K562 (cell line): ENCODE measurements around the gene YAF2. TPM values are rescaled to one million over a fixed set of nuclear protein-coding genes. Genes with fewer than 3 reads are reported as not detected.

Source experiments
- ERF ChIP-seq: fragments of 450-650 bp; formaldehyde crosslinking; IDR thresholded peaks from 2 replicates; pipeline ENCODE4 v1.4.0; 2020; ENCODE audit warnings: mild to moderate bottlenecking, mixed read lengths
- ETV6 ChIP-seq, 3 experiments: fragments of 150-350 bp in 1 of 3; sonication (generic) in 1 of 3; formaldehyde crosslinking in 1 of 3; IDR thresholded peaks; 2 replicates each; pipeline versions ENCODE4 v1.6.1 to v1.8.0; 2014 to 2022; ENCODE audit warnings: borderline replicate concordance in 2 of 3, low read depth in 2 of 3, antibody characterized with exemption in 1 of 3, low read length in 1 of 3, mild to moderate bottlenecking in 1 of 3, missing genetic modification reagents in 1 of 3
- GABPA ChIP-seq: fragments of 200-800 bp; sonication (Bioruptor generic); conservative IDR thresholded peaks from 2 replicates; pipeline ENCODE4 v1.6.1; 2016; ENCODE audit warnings: low read depth, missing genetic modification characterization, missing compliant biosample characterization
- NFIC ChIP-seq: fragments of 450-650 bp; IDR thresholded peaks from 2 replicates; pipeline ENCODE4 v1.6.1; 2017; ENCODE audit warnings: mild to moderate bottlenecking, inconsistent platforms
- PHTF2 ChIP-seq: fragments of 250-450 bp; sonication (Bioruptor Pico); IDR thresholded peaks from 2 replicates; pipeline ENCODE4 v1.5.0; 2021; ENCODE audit warnings: mild to moderate bottlenecking
- PTBP1 ChIP-seq: fragments of 200-400 bp; formaldehyde crosslinking; IDR thresholded peaks from 2 replicates; pipeline ENCODE4 v1.6.1; 2017; ENCODE audit warnings: low read depth, low read length
- TFAM ChIP-seq: fragments of 250-450 bp; sonication (Bioruptor Pico); conservative IDR thresholded peaks from 2 replicates; pipeline ENCODE4 v1.5.0; 2021; ENCODE audit warnings: mild to moderate bottlenecking, moderate library complexity
- ZNF282 ChIP-seq: sonication (generic); formaldehyde crosslinking; IDR thresholded peaks from 2 replicates; pipeline ENCODE4 v1.8.1; 2023; ENCODE audit warnings: missing genetic modification reagents
- polyA plus RNA-seq, 8 experiments: library from polyadenylated mRNA; depleted of rRNA in 4 of 8; stranded (reverse) in 5 of 8; unstranded in 3 of 8; fragments of >200 nt; fragmentation: Nextera tagmentation in 2 of 8; fragmentation: Illumina TruSeq in 1 of 8; extraction: Ambion mirVana in 2 of 8; extraction: Trizol in 1 of 8; gene quantifications; 2 replicates each; pipeline versions ENCODE4 v1.2.1 to v1.2.3, GENCODE V29; 2011 to 2014; ENCODE audit warnings: inconsistent platforms in 1 of 8, missing spikeins in 1 of 8
- total RNA-seq, 7 experiments: library from RNA; depleted of rRNA in 6 of 7; stranded (reverse); fragments of >200 nt in 6 of 7; fragmentation: Illumina TruSeq in 2 of 7; extraction: Trizol in 2 of 7; gene quantifications; 2 replicates each; pipeline versions ENCODE4 v1.2.1 to v1.2.3, GENCODE V29; 2011 to 2021; ENCODE audit warnings: low replicate concordance in 1 of 7
- TF ChIP-seq, protein P1 (sequence below), 3 experiments: fragments of 200-800 bp in 1 of 3; fragments of 250-450 bp in 1 of 3; fragments of 450-650 bp in 1 of 3; sonication (Bioruptor Pico) in 1 of 3; sonication (Bioruptor generic) in 1 of 3; formaldehyde crosslinking in 1 of 3; IDR thresholded peaks; 2 replicates each; pipeline versions ENCODE4 v1.6.1 to v1.8.0; 2016 to 2022; ENCODE audit warnings: mild to moderate bottlenecking in 2 of 3, missing genetic modification characterization in 2 of 3, missing compliant biosample characterization in 1 of 3, moderate library complexity in 1 of 3
- TF ChIP-seq, protein P2 (sequence below): IDR thresholded peaks from 2 replicates; pipeline ENCODE4 v1.6.1; 2012; ENCODE audit warnings: low read depth, low read length, improper control_type of control experiment, borderline replicate concordance
- TF ChIP-seq, protein P3 (sequence below), 2 experiments: fragments of 450-650 bp; formaldehyde crosslinking in 1 of 2; IDR thresholded peaks; 2 replicates each; pipeline versions ENCODE4 v1.4.0 to v1.6.1; 2014 to 2020; ENCODE audit warnings: mild to moderate bottlenecking in 2 of 2, borderline replicate concordance in 1 of 2, low read depth in 1 of 2

YAF2 gene
- total and polyA plus RNA-seq, 9 of the 15 experiments (the other 6 are each of a cell fraction or from before 2014, with no cell fraction given): 10.6 to 26.4 (median 21.3) TPM

DNA sequence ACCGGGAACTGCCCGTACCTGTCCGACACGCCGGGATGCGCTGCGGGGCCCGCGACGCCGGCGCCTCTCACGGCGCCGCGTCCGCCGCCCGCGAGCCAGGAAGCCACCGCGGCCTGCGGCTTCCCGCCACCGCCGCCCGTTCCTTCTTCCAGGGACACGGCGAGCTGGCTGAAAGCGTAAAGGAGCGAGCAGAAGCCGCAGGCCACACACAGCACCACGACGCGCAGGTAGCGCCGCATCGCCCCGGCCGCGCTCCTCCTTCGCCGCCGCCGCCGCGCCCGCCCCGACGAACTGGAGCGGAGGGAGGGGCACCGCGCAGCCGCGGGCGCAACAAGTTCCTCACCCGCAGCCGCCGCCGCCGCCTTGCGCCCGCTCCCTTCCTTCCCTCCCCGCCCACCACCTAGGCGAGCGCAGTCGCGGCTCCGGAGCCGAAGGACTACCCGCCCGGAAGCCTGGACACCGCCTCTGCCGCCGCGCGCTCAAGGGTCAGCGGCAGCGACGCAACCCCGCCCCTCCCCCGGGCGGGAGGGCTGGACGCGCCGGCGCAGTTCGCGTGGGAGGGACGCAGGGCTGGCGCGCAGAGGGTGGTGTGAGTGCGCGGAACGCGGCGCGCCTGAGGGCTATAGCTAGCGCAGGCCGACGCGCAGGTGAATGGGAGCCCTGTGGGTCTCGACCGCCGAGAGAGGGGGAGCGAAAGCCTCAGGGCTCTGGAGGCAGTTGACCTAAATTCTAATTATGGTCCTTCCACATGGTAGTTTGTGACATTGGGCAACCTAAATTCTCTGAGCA lies 93.4 kb downstream of the YAF2 start, which contains the start of gene GXYLT1 (continued):
- TF ChIP-seq, protein P1, sequence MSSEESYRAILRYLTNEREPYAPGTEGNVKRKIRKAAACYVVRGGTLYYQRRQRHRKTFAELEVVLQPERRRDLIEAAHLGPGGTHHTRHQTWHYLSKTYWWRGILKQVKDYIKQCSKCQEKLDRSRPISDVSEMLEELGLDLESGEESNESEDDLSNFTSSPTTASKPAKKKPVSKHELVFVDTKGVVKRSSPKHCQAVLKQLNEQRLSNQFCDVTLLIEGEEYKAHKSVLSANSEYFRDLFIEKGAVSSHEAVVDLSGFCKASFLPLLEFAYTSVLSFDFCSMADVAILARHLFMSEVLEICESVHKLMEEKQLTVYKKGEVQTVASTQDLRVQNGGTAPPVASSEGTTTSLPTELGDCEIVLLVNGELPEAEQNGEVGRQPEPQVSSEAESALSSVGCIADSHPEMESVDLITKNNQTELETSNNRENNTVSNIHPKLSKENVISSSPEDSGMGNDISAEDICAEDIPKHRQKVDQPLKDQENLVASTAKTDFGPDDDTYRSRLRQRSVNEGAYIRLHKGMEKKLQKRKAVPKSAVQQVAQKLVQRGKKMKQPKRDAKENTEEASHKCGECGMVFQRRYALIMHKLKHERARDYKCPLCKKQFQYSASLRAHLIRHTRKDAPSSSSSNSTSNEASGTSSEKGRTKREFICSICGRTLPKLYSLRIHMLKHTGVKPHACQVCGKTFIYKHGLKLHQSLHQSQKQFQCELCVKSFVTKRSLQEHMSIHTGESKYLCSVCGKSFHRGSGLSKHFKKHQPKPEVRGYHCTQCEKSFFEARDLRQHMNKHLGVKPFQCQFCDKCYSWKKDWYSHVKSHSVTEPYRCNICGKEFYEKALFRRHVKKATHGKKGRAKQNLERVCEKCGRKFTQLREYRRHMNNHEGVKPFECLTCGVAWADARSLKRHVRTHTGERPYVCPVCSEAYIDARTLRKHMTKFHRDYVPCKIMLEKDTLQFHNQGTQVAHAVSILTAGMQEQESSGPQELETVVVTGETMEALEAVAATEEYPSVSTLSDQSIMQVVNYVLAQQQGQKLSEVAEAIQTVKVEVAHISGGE (CRISPR knock-in tag; IDR thresholded peaks at IDR 0.05): 0 out of 6 replicates have a peak, but pooled peaks of 1 of the 3 experiments have one; percentile 33
- no peak for TF ChIP-seq PHTF2 (CRISPR knock-in tag)
- TF ChIP-seq GABPA (tag): peak; percentile 60
- 0 out of 4 replicates have a peak, but pooled peaks of 1 of the 2 experiments have one; percentile 34 for TF ChIP-seq ETV6 (IDR thresholded peaks at IDR 0.05; ENCODE audit: borderline replicate concordance in 1 of 2, low read depth in 2 of 2, low read length in 1 of 2)
- 0 out of 2 replicates have a peak, but pooled peaks have one; percentile 28 for TF ChIP-seq ETV6 (CRISPR knock-in tag; IDR thresholded peaks at IDR 0.05; ENCODE audit: borderline replicate concordance)
- 0 out of 2 replicates have a peak, but pooled peaks have one; percentile 57 for TF ChIP-seq ERF (CRISPR knock-in tag)
- TF ChIP-seq NFIC: peak; percentile 30; the same call in 1 of the 2 replicates
- no peak for TF ChIP-seq PTBP1
- TF ChIP-seq ZNF282 (CRISPR knock-in tag): 0 out of 2 replicates have a peak, but pooled peaks have one; percentile 31
- TF ChIP-seq, protein P2, sequence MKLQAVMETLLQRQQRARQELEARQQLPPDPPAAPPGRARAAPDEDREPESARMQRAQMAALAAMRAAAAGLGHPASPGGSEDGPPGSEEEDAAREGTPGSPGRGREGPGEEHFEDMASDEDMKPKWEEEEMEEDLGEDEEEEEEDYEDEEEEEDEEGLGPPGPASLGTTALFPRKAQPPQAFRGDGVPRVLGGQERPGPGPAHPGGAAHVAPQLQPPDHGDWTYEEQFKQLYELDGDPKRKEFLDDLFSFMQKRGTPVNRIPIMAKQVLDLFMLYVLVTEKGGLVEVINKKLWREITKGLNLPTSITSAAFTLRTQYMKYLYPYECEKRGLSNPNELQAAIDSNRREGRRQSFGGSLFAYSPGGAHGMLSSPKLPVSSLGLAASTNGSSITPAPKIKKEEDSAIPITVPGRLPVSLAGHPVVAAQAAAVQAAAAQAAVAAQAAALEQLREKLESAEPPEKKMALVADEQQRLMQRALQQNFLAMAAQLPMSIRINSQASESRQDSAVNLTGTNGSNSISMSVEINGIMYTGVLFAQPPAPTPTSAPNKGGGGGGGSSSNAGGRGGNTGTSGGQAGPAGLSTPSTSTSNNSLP: no peak
- no peak for TF ChIP-seq TFAM (CRISPR knock-in tag)
- TF ChIP-seq, protein P3, sequence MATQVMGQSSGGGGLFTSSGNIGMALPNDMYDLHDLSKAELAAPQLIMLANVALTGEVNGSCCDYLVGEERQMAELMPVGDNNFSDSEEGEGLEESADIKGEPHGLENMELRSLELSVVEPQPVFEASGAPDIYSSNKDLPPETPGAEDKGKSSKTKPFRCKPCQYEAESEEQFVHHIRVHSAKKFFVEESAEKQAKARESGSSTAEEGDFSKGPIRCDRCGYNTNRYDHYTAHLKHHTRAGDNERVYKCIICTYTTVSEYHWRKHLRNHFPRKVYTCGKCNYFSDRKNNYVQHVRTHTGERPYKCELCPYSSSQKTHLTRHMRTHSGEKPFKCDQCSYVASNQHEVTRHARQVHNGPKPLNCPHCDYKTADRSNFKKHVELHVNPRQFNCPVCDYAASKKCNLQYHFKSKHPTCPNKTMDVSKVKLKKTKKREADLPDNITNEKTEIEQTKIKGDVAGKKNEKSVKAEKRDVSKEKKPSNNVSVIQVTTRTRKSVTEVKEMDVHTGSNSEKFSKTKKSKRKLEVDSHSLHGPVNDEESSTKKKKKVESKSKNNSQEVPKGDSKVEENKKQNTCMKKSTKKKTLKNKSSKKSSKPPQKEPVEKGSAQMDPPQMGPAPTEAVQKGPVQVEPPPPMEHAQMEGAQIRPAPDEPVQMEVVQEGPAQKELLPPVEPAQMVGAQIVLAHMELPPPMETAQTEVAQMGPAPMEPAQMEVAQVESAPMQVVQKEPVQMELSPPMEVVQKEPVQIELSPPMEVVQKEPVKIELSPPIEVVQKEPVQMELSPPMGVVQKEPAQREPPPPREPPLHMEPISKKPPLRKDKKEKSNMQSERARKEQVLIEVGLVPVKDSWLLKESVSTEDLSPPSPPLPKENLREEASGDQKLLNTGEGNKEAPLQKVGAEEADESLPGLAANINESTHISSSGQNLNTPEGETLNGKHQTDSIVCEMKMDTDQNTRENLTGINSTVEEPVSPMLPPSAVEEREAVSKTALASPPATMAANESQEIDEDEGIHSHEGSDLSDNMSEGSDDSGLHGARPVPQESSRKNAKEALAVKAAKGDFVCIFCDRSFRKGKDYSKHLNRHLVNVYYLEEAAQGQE (IDR thresholded peaks at IDR 0.05; ENCODE audit: borderline replicate concordance): no peak
- TF ChIP-seq, protein P3 (CRISPR knock-in tag; IDR thresholded peaks at IDR 0.05; ENCODE audit: low read depth): peak; percentile 60; the same call in 1 of the 2 replicates
